HG02884 (cell line): ENCODE data around the gene BAHCC1.

Experiments
- ATAC-seq: cut with Tn5 transposase; IDR thresholded peaks from one replicate; pipeline ENCODE4 v1.9.1; 2021; ENCODE audit warnings: mild to moderate bottlenecking, moderate library complexity; ENCODE audit not compliant: unreplicated experiment

BAHCC1 gene

GRCh38 chr17:81409190-81409935, 14.1 kb downstream of the BAHCC1 start:
- ATAC-seq: no peak

GRCh38 chr17:81410852-81411251, 15.6 kb downstream of the BAHCC1 start:
- no peak for ATAC-seq

- ATAC-seq: no peak
Measured at GRCh38 chr17:81411305-81411704, 16.0 kb downstream of the BAHCC1 start.

GRCh38 chr17:81412490-81413093, 17.3 kb downstream of the BAHCC1 start:
- no peak for ATAC-seq

GRCh38 chr17:81413497-81414135, 18.4 kb downstream of the BAHCC1 start:
- no peak for ATAC-seq

- ATAC-seq: no peak
Measured at GRCh38 chr17:81414756-81415516, 19.7 kb downstream of the BAHCC1 start.

- no peak for ATAC-seq
Measured at GRCh38 chr17:81415681-81416080, 20.4 kb downstream of the BAHCC1 start.

GRCh38 chr17:81416612-81417011, 21.4 kb downstream of the BAHCC1 start:
- no peak for ATAC-seq

- no peak for ATAC-seq
Measured at GRCh38 chr17:81417049-81417878, 22.0 kb downstream of the BAHCC1 start.

- ATAC-seq: no peak
Measured at GRCh38 chr17:81417879-81418709, 22.8 kb downstream of the BAHCC1 start.

GRCh38 chr17:81418710-81419318, 23.6 kb downstream of the BAHCC1 start:
- ATAC-seq: no peak

- no peak for ATAC-seq
Measured at GRCh38 chr17:81419319-81419885, 24.1 kb downstream of the BAHCC1 start.

GRCh38 chr17:81419886-81420768, 24.9 kb downstream of the BAHCC1 start:
- no peak for ATAC-seq

GRCh38 chr17:81420769-81421462, 25.7 kb downstream of the BAHCC1 start:
- no peak for ATAC-seq

GRCh38 chr17:81422776-81423697, 27.8 kb downstream of the BAHCC1 start:
- ATAC-seq: no peak

GRCh38 chr17:81423698-81424071, 28.4 kb downstream of the BAHCC1 start:
- no peak for ATAC-seq
